ACC112 (cell line): ENCODE data around the gene NRROS.
A peak's percentile ranks its signal among the peaks of the same experiment; 100 is the strongest.

Source experiments
- H2AFZ ChIP-seq: fragments of 200-600 bp; sonication (generic); one replicate; pipeline ENCODE4 v1.6.0; 2017; ENCODE audit warnings: antibody characterized with exemption, low read length; ENCODE audit not compliant: unreplicated experiment
- H3K27ac ChIP-seq: fragments of 200-600 bp; sonication (generic); 2 replicates; pipeline ENCODE4 v1.5.1; 2014; ENCODE audit warnings: low read depth, mild to moderate bottlenecking, antibody characterized with exemption, low read length, moderate library complexity
- H3K27me3 ChIP-seq: fragments of 200-600 bp; sonication (generic); 2 replicates; pipeline ENCODE4 v1.6.1; 2014; ENCODE audit warnings: mild to moderate bottlenecking, antibody characterized with exemption, low read length, moderate library complexity, mixed read lengths; ENCODE audit not compliant: insufficient read depth
- H3K36me3 ChIP-seq: fragments of 200-600 bp; sonication (generic); 2 replicates; pipeline ENCODE4 v1.6.1; 2016; ENCODE audit warnings: mild to moderate bottlenecking, antibody characterized with exemption, low read length, moderate library complexity, mixed read lengths; ENCODE audit not compliant: insufficient read depth
- H3K4me1 ChIP-seq: fragments of 200-600 bp; sonication (generic); one replicate; pipeline ENCODE4 v1.6.1; 2016; ENCODE audit warnings: low read length, mixed read lengths; ENCODE audit not compliant: insufficient read depth, unreplicated experiment, control insufficient read depth
- H3K4me3 ChIP-seq: fragments of 200-600 bp; sonication (generic); 2 replicates; pipeline ENCODE4 v1.5.1; 2014; ENCODE audit warnings: mild to moderate bottlenecking, low read depth, low read length
- H3K79me2 ChIP-seq: fragments of 200-600 bp; sonication (generic); one replicate; pipeline ENCODE4 v1.6.0; 2016; ENCODE audit warnings: low read length; ENCODE audit not compliant: control insufficient read depth, unreplicated experiment, insufficient read depth

NRROS gene

DNA sequence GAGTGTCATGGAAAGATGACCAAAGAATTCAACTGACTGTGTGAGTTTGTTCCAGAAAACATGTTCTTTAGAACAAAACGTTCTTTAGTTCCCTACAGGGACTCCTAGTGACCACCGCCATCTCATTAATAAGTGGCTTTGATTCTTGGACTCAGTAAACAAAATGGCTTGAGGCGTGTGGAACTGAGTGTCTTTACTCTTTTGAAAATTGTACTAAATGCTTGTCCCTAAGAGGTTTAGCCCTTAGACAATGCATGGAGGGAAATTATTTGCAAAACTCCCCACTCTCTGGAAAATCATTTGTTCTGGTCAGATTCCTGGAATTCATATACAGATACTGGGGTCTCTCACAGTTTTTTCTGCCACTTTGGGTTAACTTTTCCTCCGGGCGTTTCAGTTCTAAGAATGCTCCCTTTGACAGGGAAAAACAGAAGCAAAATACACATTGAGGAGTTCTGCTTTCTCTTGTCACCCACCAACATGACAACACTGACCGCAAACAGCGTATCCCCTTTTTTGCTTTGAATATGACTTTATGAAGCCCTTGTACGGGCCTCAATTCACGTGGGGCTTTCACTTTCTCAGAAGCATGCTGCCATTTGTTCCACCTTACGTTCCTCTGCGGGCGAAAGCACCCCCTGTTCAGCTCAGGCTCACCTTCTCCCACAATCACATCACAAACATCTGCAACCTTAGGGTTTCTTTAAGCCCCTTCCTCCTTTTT, 15.3 kb upstream of the NRROS start:
- Histone ChIP-seq H3K36me3 (no peaks in the 10 kb centered on the region), H3K4me3 (no peak overlapping the region), H3K27ac (no peak overlapping the region), H3K27me3 (no peaks in the 10 kb centered on the region), H2AFZ (peak overlapping the region; percentile 25), H3K79me2 (no peaks in the 10 kb centered on the region), H3K4me1 (peaks cover 3% of the 10 kb centered on the region)

DNA sequence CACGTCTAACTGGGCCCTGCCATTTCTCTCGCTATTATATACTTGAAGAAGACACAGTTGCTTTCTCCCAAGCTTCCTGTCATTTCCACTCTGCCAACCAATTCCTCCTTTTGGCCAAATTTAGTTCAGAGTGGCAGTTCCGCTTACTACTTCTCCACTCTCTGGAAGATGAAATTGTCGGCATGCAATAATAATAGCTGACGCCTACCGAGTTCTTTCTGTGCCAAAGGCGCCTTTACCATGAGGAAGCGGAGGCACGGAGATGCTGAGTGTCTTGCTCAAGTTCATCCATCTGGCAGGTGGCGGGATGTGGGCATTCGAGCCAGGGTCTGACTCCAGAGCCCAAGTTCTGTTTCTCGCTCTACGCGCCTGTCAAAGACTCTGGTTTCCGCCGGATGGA, 14.6 kb upstream of the NRROS start:
- H3K79me2 ChIP-seq, result no peaks in the 10 kb centered on the region
- H3K4me3 ChIP-seq, result no peak overlapping the region
- H3K27ac ChIP-seq, result no peak overlapping the region
- H3K27me3 ChIP-seq, result no peaks in the 10 kb centered on the region
- H3K36me3 ChIP-seq, result no peaks in the 10 kb centered on the region
- H3K4me1 ChIP-seq, result peaks cover 3% of the 10 kb centered on the region
- no peak overlapping the region for H2AFZ ChIP-seq

DNA sequence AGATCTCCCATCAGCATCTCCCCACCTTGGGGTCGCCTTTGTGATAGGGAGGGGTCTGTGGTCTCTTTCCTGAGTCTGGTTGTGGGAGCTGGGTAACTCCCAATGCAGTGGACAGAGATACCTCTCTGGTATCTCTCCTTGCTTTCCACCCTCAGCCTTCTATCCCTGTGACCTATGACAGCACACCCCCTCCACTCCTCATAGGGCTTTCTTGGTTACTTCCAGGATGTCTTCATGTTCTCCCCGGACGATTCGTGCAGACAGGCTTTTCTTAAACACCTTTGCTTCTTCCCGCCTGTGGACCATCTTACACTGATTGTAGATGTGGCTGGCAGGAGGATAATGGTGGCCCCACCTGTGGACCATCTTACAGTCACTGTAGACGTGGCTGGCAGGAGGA, 14.2 kb upstream of the NRROS start:
- H3K27ac ChIP-seq, result no peak overlapping the region
- H3K36me3 ChIP-seq, result no peaks in the 10 kb centered on the region
- H2AFZ ChIP-seq, result no peak overlapping the region
- no peak overlapping the region for H3K4me3 ChIP-seq
- H3K79me2 ChIP-seq, result no peaks in the 10 kb centered on the region
- no peaks in the 10 kb centered on the region for H3K27me3 ChIP-seq
- peaks cover 3% of the 10 kb centered on the region for H3K4me1 ChIP-seq

DNA sequence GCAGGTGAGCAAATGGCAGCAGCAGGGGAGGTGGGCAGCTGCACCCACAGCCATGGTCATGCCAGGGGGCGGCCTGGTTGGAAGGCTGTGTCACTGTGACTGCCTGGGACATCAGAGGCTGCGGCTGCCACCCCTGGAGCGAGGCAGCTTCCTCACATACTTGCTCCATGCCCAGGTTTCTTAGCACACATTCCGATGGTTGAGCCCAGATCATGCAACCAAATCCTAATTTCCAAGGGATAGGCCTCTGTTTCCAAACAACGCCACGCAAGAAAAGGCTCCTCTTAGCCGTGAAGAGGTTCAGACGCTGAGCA, 11.6 kb upstream of the NRROS start:
- Histone ChIP-seq H2AFZ (no peak overlapping the region), H3K36me3 (no peaks in the 10 kb centered on the region), H3K27ac (no peak overlapping the region), H3K4me1 (peaks cover 10% of the 10 kb centered on the region), H3K79me2 (no peaks in the 10 kb centered on the region), H3K27me3 (no peaks in the 10 kb centered on the region), H3K4me3 (no peak overlapping the region)

GRCh38 chr3:196629228-196629627, 10.3 kb upstream of the NRROS start:
- H3K27ac ChIP-seq, result no peak overlapping the region
- no peak overlapping the region for H3K4me3 ChIP-seq
- H3K27me3 ChIP-seq, result no peaks in the 10 kb centered on the region
- H3K79me2 ChIP-seq, result no peaks in the 10 kb centered on the region
- H3K36me3 ChIP-seq, result no peaks in the 10 kb centered on the region
- peaks cover 16% of the 10 kb centered on the region for H3K4me1 ChIP-seq
- H2AFZ ChIP-seq, result no peak overlapping the region

GRCh38 chr3:196631682-196632045, 7.8 kb upstream of the NRROS start:
- H2AFZ ChIP-seq, result peak overlapping the region; percentile 58
- peaks cover 16% of the 10 kb centered on the region for H3K4me1 ChIP-seq
- H3K27ac ChIP-seq, result peak overlapping the region; percentile 63
- no peaks in the 10 kb centered on the region for H3K79me2 ChIP-seq
- H3K4me3 ChIP-seq, result peak overlapping the region; percentile 84
- no peaks in the 10 kb centered on the region for H3K36me3 ChIP-seq
- no peaks in the 10 kb centered on the region for H3K27me3 ChIP-seq

GRCh38 chr3:196632046-196632751, 7.3 kb upstream of the NRROS start:
- H3K4me1 ChIP-seq, result peaks cover 16% of the 10 kb centered on the region
- H3K27ac ChIP-seq, result peak overlapping the region; percentile 63
- H3K79me2 ChIP-seq, result no peaks in the 10 kb centered on the region
- H2AFZ ChIP-seq, result peak overlapping the region; percentile 58
- no peaks in the 10 kb centered on the region for H3K27me3 ChIP-seq
- H3K36me3 ChIP-seq, result no peaks in the 10 kb centered on the region
- peak overlapping the region; percentile 84 for H3K4me3 ChIP-seq

DNA sequence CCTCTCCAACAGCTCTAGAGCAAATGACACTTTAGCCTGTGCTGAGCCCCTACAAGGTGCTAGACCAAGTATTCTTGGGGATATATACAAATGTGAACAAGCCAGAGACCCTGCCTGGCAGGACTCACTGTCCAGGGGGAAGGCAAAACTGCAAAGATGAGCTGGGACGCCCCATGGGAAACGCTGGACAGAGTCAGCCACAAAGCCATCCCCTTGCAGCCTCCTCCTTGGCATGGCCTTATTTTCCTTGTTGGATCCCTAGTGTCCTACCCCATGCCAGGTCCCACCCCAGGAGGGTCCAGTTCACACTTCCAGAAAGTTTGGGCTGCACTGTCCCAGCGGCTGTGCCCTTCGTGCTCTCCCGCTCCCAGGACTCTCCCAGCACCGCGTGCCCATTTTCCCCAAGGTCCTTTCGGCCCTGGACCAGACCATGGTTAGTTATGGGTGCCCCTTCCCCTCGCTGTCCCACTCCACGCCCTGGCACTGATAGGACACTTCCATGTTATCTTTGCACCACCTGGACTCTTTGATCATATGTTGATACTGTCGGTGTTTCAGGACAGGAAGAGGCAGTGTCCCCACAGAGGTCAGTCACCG, 5.8 kb upstream of the NRROS start:
- no peaks in the 10 kb centered on the region for H3K36me3 ChIP-seq
- H3K27ac ChIP-seq, result no peak overlapping the region
- H2AFZ ChIP-seq, result no peak overlapping the region
- peaks cover 16% of the 10 kb centered on the region for H3K4me1 ChIP-seq
- H3K27me3 ChIP-seq, result no peaks in the 10 kb centered on the region
- H3K79me2 ChIP-seq, result no peaks in the 10 kb centered on the region
- H3K4me3 ChIP-seq, result no peak overlapping the region

DNA sequence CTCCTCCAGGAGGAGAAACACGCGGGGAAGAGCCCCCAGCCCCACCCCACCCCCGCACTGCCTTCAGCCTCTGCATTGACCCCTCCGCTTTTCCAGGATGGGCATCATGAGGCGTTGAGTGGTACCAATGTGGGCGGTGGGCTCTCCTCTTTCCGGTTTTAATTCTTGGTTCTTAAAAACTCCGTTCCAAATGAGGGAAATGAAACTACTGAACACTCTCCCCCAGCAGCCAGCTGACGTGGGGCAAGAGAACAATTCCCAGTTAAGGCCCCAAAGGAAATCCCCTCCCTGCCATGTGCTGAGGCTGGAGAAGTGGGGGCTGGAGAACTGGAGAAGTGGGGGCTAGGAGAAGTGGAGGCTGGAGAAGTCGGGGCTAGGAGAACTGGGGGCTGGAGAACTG, 5.3 kb upstream of the NRROS start:
- H3K27ac ChIP-seq, result no peak overlapping the region
- H3K4me3 ChIP-seq, result no peak overlapping the region
- no peak overlapping the region for H2AFZ ChIP-seq

DNA sequence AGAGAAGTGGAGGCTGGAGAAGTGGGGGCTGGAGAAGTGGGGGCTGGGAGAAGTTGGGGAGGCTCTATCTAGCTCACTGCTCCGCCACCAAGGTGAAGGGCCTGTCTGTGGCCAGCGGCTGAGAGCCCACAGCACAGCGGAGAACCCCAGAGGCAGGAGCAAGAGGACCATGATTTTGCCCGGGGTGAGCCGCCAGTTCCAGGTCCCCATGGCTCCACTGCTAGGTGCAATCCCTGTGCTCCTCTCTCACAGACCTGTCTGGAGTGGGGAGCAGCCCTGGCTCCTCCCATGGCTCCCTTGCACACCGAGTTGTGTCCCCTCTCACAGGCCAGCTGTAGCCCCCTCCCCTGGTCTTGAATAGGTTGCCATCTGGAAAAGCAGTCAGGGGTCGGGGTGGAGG, 4.7 kb upstream of the NRROS start:
- H3K36me3 ChIP-seq, result no peaks in the 10 kb centered on the region
- H2AFZ ChIP-seq, result no peak overlapping the region
- H3K27me3 ChIP-seq, result no peaks in the 10 kb centered on the region
- peaks cover 16% of the 10 kb centered on the region for H3K4me1 ChIP-seq
- no peak overlapping the region for H3K27ac ChIP-seq
- no peaks in the 10 kb centered on the region for H3K79me2 ChIP-seq
- no peak overlapping the region for H3K4me3 ChIP-seq

More for the DNA sequence above, 5.3 kb upstream of the NRROS start:
- Histone ChIP-seq H3K27me3 (no peaks in the 10 kb centered on the region), H3K4me1 (peaks cover 16% of the 10 kb centered on the region), H3K79me2 (no peaks in the 10 kb centered on the region), H3K36me3 (no peaks in the 10 kb centered on the region)
